WTC11 (cell line): ENCODE measurements around the gene THAP3. TPM values are rescaled to one million over a fixed set of nuclear protein-coding genes. Genes with fewer than 3 reads are reported as not detected.

Experiments used
- ATAC-seq: fragments of 200-7000 bp; cut with Tn5 transposase; 2 replicates; pipeline ENCODE4 v1.10.0; 2021; ENCODE audit warnings: mild to moderate bottlenecking, moderate library complexity
- CTCF ChIA-PET: fragments of 300-600 bp; sonication (Branson Sonifier 250); formaldehyde crosslinking; loops from one replicate; lab custom pipeline; 2021; ENCODE audit warnings: antibody characterized with exemption; lab: Charles Lee
- POLR2A ChIA-PET: fragments of 350-600 bp; sonication (Branson Sonifier 250); formaldehyde crosslinking; loops from one replicate; lab custom pipeline; 2021; ENCODE audit warnings: antibody characterized with exemption; lab: Charles Lee
- DNase-seq: peaks from one replicate; pipeline ENCODE4 v3.0.0; 2021; ENCODE audit warnings: low spot score
- H3K27ac Mint-ChIP-seq: 2 replicates; pipeline ENCODE4 v1.8.0; 2021; ENCODE audit warnings: mixed read lengths
- H3K27me3 Mint-ChIP-seq: 2 replicates; pipeline ENCODE4 v1.8.0; 2021; ENCODE audit warnings: low read depth, mild to moderate bottlenecking, moderate library complexity, mixed read lengths
- H3K36me3 Mint-ChIP-seq: 2 replicates; pipeline ENCODE4 v1.8.0; 2021; ENCODE audit warnings: mixed read lengths
- H3K4me1 Mint-ChIP-seq: 2 replicates; pipeline ENCODE4 v1.8.0; 2022; ENCODE audit warnings: mixed read lengths
- H3K4me3 Mint-ChIP-seq: 2 replicates; pipeline ENCODE4 v1.8.0; 2021; ENCODE audit warnings: mild to moderate bottlenecking, moderate library complexity, mixed read lengths
- H3K9me3 Mint-ChIP-seq: 2 replicates; pipeline ENCODE4 v1.8.0; 2021; ENCODE audit warnings: mixed read lengths
- CREB1 ChIP-seq: sonication (generic); formaldehyde crosslinking; IDR thresholded peaks from 2 replicates; pipeline ENCODE4 v1.8.0; 2023; ENCODE audit warnings: mild to moderate bottlenecking, missing genetic modification reagents
- FOXP4 ChIP-seq: sonication (generic); formaldehyde crosslinking; IDR thresholded peaks from 2 replicates; pipeline ENCODE4 v1.8.0; 2022; ENCODE audit warnings: mild to moderate bottlenecking, missing genetic modification reagents
- IRF1 ChIP-seq: sonication (generic); formaldehyde crosslinking; IDR thresholded peaks from 2 replicates; pipeline ENCODE4 v1.8.0; 2023; ENCODE audit warnings: missing genetic modification reagents
- JUN ChIP-seq: sonication (generic); formaldehyde crosslinking; IDR thresholded peaks from 2 replicates; pipeline ENCODE4 v1.8.0; 2023; ENCODE audit warnings: mild to moderate bottlenecking, missing genetic modification reagents
- MXD4 ChIP-seq: fragments of 250-450 bp; sonication (Bioruptor Pico); IDR thresholded peaks from 2 replicates; pipeline ENCODE4 v1.8.0; 2021; ENCODE audit warnings: mild to moderate bottlenecking, moderate library complexity, borderline replicate concordance
- NFYB ChIP-seq: sonication (generic); formaldehyde crosslinking; conservative IDR thresholded peaks from 2 replicates; pipeline ENCODE4 v1.8.0; 2022; ENCODE audit warnings: low read depth, missing genetic modification reagents
- NR1H2 ChIP-seq: sonication (generic); formaldehyde crosslinking; IDR thresholded peaks from 2 replicates; pipeline ENCODE4 v1.9.0; 2021; ENCODE audit warnings: mild to moderate bottlenecking, moderate library complexity, missing genetic modification reagents
- PREB ChIP-seq: sonication (generic); formaldehyde crosslinking; IDR thresholded peaks from 2 replicates; pipeline ENCODE4 v1.8.1; 2022; ENCODE audit warnings: mild to moderate bottlenecking, missing genetic modification reagents, moderate library complexity, borderline replicate concordance
- SMAD3 ChIP-seq: sonication (generic); formaldehyde crosslinking; IDR thresholded peaks from 2 replicates; pipeline ENCODE4 v1.8.0; 2022; ENCODE audit warnings: missing genetic modification reagents, mild to moderate bottlenecking, borderline replicate concordance
- STAT6 ChIP-seq: sonication (generic); formaldehyde crosslinking; conservative IDR thresholded peaks from 2 replicates; pipeline ENCODE4 v1.8.1; 2023; ENCODE audit warnings: mild to moderate bottlenecking, low read depth, missing genetic modification reagents, moderate library complexity
- TCF7 ChIP-seq: sonication (generic); formaldehyde crosslinking; IDR thresholded peaks from 2 replicates; pipeline ENCODE4 v1.8.0; 2022; ENCODE audit warnings: mild to moderate bottlenecking, low read depth, missing genetic modification reagents, moderate library complexity
- ZNF281 ChIP-seq: sonication (generic); formaldehyde crosslinking; IDR thresholded peaks from 2 replicates; pipeline ENCODE4 v1.8.0; 2023; ENCODE audit warnings: mild to moderate bottlenecking, missing genetic modification reagents
- ZNF396 ChIP-seq: fragments of 250-450 bp; sonication (Bioruptor Pico); IDR thresholded peaks from 2 replicates; pipeline ENCODE4 v1.8.0; 2021; ENCODE audit warnings: mild to moderate bottlenecking, moderate library complexity, borderline replicate concordance
- ZNF416 ChIP-seq: fragments of 250-450 bp; sonication (Bioruptor Pico); IDR thresholded peaks from 2 replicates; pipeline ENCODE4 v1.9.0; 2021; ENCODE audit warnings: mild to moderate bottlenecking, inconsistent platforms
- ZNF671 ChIP-seq: fragments of 250-450 bp; sonication (Bioruptor Pico); IDR thresholded peaks from 2 replicates; pipeline ENCODE4 v1.8.0; 2021; ENCODE audit warnings: mild to moderate bottlenecking
- total RNA-seq: library from RNA; stranded (reverse); gene quantifications from 3 replicates; pipeline ENCODE4 v1.2.3, GENCODE V29; 2021
- TF ChIP-seq, protein P1 (sequence below): fragments of 250-450 bp; sonication (Bioruptor Pico); IDR thresholded peaks from 2 replicates; pipeline ENCODE4 v2.1.2; 2022; ENCODE audit warnings: mild to moderate bottlenecking, moderate library complexity
- TF ChIP-seq, protein P2 (sequence below): fragments of 200-600 bp; IDR thresholded peaks from 2 replicates; pipeline ENCODE4 v1.8.0; 2022; ENCODE audit warnings: antibody characterized with exemption
- TF ChIP-seq, protein P3 (sequence below): sonication (generic); formaldehyde crosslinking; IDR thresholded peaks from 2 replicates; pipeline ENCODE4 v1.8.1; 2023; ENCODE audit warnings: mild to moderate bottlenecking, missing genetic modification reagents, borderline replicate concordance

Gene THAP3
- total RNA-seq, 1 experiment from 2014 or later: 14.8 TPM

DNA sequence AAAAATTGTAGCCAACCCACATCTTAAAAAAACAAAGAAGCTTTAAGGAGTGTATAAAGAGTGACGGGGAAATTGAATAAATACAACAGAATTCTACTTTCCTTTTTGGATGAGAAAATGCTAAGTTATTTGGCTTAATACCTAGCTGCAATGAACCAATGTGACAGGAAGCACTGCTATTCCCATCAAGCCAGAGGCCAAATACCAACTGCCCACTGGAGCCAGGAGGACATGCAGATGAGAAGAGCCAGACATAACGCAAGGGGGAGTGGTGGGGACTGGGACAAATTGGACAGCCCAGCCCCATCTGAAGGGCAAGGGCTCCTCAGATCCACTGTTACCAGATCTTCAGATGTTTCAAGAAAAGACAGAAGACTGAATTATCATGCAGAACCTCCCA lies 51.3 kb downstream of the THAP3 start:
- CTCF ChIA-PET: no interaction called here
- no peaks in the 10 kb centered on the region for H3K4me1 Mint-ChIP-seq
- no peaks in the 10 kb centered on the region for H3K27me3 Mint-ChIP-seq
- H3K36me3 Mint-ChIP-seq: peaks cover 82% of the 10 kb centered on the region
- ATAC-seq (no peak), DNase-seq (no peak)
- POLR2A ChIA-PET: no interaction called here
- no peak overlapping the region; the same call in 1 of the 2 replicates for H3K27ac Mint-ChIP-seq
- TF ChIP-seq, protein P1, sequence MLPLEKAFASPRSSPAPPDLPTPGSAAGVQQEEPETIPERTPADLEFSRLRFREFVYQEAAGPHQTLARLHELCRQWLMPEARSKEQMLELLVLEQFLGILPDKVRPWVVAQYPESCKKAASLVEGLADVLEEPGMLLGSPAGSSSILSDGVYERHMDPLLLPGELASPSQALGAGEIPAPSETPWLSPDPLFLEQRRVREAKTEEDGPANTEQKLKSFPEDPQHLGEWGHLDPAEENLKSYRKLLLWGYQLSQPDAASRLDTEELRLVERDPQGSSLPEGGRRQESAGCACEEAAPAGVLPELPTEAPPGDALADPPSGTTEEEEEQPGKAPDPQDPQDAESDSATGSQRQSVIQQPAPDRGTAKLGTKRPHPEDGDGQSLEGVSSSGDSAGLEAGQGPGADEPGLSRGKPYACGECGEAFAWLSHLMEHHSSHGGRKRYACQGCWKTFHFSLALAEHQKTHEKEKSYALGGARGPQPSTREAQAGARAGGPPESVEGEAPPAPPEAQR: no peak
- TF ChIP-seq ZNF416 (CRISPR knock-in tag) (no peak), FOXP4 (CRISPR knock-in tag) (no peak), STAT6 (CRISPR knock-in tag) (no peak), IRF1 (CRISPR knock-in tag) (no peak), TCF7 (CRISPR knock-in tag) (no peak), ZNF671 (CRISPR knock-in tag) (no peak), ZNF281 (CRISPR knock-in tag) (no peak), SMAD3 (CRISPR knock-in tag) (no peak), MXD4 (CRISPR knock-in tag) (no peak), NR1H2 (no peak), NFYB (no peak), ZNF396 (CRISPR knock-in tag) (no peak), CREB1 (no peak), PREB (CRISPR knock-in tag) (no peak), JUN (CRISPR knock-in tag) (no peak)
- TF ChIP-seq, protein P2, sequence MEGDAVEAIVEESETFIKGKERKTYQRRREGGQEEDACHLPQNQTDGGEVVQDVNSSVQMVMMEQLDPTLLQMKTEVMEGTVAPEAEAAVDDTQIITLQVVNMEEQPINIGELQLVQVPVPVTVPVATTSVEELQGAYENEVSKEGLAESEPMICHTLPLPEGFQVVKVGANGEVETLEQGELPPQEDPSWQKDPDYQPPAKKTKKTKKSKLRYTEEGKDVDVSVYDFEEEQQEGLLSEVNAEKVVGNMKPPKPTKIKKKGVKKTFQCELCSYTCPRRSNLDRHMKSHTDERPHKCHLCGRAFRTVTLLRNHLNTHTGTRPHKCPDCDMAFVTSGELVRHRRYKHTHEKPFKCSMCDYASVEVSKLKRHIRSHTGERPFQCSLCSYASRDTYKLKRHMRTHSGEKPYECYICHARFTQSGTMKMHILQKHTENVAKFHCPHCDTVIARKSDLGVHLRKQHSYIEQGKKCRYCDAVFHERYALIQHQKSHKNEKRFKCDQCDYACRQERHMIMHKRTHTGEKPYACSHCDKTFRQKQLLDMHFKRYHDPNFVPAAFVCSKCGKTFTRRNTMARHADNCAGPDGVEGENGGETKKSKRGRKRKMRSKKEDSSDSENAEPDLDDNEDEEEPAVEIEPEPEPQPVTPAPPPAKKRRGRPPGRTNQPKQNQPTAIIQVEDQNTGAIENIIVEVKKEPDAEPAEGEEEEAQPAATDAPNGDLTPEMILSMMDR: no peak
- TF ChIP-seq, protein P3, sequence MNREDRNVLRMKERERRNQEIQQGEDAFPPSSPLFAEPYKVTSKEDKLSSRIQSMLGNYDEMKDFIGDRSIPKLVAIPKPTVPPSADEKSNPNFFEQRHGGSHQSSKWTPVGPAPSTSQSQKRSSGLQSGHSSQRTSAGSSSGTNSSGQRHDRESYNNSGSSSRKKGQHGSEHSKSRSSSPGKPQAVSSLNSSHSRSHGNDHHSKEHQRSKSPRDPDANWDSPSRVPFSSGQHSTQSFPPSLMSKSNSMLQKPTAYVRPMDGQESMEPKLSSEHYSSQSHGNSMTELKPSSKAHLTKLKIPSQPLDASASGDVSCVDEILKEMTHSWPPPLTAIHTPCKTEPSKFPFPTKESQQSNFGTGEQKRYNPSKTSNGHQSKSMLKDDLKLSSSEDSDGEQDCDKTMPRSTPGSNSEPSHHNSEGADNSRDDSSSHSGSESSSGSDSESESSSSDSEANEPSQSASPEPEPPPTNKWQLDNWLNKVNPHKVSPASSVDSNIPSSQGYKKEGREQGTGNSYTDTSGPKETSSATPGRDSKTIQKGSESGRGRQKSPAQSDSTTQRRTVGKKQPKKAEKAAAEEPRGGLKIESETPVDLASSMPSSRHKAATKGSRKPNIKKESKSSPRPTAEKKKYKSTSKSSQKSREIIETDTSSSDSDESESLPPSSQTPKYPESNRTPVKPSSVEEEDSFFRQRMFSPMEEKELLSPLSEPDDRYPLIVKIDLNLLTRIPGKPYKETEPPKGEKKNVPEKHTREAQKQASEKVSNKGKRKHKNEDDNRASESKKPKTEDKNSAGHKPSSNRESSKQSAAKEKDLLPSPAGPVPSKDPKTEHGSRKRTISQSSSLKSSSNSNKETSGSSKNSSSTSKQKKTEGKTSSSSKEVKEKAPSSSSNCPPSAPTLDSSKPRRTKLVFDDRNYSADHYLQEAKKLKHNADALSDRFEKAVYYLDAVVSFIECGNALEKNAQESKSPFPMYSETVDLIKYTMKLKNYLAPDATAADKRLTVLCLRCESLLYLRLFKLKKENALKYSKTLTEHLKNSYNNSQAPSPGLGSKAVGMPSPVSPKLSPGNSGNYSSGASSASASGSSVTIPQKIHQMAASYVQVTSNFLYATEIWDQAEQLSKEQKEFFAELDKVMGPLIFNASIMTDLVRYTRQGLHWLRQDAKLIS (CRISPR knock-in tag): no peak
- H3K4me3 Mint-ChIP-seq: no peak overlapping the region
- H3K9me3 Mint-ChIP-seq: no peaks in the 10 kb centered on the region
